SK-N-MC (cell line): ENCODE data around the gene AS3MT.

ENCODE experiments used
- EZH2 ChIP-seq: fragments of 200-600 bp; sonication (generic); IDR thresholded peaks from one replicate; pipeline ENCODE4 v1.6.1; 2017; ENCODE audit warnings: antibody characterized with exemption
- POLR2AphosphoS5 ChIP-seq: IDR thresholded peaks from 2 replicates; pipeline ENCODE4 v1.6.1; 2012; ENCODE audit warnings: mild to moderate bottlenecking, low read depth, low read length, borderline replicate concordance

GRCh38 chr10:102926842-102927241 is 57.6 kb downstream of the AS3MT start:
- TF ChIP-seq POLR2AphosphoS5 (no peak), EZH2 (no peak)
